HTERT RPE-1 (cell line): Measurements from ENCODE around the gene PARN.
"Not testable (repeated sequence)": the region's sequence is repeated elsewhere in the genome, so short reads cannot be mapped to it uniquely, and the experiment has no call there.

Experiments
- in situ Hi-C: fragments of 300-500 bp; cut with MboI; formaldehyde crosslinking; loops from 4 replicates; pipeline ENCODE4 v1.14.3; 2020; ENCODE audit warnings: low sequenced_read_pairs

Gene PARN

GRCh38 chr16:14574698-14575415 is 55.2 kb downstream of the PARN start:
- in situ Hi-C loops = not testable (repeated sequence)

GRCh38 chr16:14572535-14572934 is 57.5 kb downstream of the PARN start:
- in situ Hi-C loops = no loop called here

DNA sequence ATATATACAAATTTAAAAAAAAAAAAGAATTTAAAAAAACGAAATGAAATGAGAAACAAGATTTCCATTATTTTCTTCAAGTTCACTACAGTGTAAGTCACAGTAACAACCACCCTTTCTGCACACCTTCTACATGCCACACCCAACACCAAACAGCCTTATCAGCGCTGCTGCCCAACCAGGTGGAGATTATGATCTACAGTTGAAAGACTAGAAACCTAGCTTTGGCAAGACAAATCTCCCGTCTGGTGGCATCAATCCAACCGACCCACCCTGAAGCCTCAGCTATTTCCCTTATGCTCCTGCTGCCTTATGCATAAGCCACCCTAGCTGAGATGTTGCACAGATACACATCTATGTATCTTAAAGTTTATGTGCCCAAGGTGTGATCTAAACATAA is 60.8 kb downstream of the PARN start:
- in situ Hi-C loops = no loop called here

DNA sequence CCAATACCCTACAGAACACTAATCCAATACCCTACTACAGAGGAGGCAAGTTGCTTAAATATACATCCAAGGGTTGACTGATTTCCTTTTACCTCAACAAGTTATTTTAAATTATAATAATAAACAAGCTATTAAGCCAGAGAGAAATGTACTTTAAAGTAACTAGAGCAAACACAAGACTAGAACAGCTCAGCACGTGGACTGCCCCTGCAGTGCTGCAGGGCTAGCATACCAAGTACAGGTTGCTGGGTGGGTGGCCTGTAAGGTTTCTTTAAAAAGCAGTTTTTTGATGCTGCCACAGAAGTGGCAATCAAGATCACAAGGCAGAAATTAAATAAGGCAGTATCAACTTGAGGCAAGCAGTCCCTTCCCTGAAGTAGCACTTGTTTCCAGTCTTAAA is 63.5 kb downstream of the PARN start:
- in situ Hi-C loops = no loop called here

DNA sequence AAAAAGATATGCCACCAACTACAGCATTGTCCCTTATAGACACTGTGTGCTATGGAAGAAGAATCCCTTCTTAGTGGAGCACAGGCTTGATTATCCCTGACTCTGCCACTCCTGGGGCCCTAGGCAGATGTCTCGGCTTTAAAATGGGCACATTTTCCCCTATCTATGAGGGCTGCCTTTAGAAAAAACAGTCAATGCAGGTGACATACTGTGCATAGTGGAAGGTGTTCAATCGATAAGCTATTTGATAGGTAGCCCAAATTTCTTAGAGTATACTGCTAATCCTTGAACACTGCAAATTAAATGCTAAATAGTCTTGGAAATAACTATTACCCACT is 64.4 kb downstream of the PARN start:
- in situ Hi-C loops = no loop called here

DNA sequence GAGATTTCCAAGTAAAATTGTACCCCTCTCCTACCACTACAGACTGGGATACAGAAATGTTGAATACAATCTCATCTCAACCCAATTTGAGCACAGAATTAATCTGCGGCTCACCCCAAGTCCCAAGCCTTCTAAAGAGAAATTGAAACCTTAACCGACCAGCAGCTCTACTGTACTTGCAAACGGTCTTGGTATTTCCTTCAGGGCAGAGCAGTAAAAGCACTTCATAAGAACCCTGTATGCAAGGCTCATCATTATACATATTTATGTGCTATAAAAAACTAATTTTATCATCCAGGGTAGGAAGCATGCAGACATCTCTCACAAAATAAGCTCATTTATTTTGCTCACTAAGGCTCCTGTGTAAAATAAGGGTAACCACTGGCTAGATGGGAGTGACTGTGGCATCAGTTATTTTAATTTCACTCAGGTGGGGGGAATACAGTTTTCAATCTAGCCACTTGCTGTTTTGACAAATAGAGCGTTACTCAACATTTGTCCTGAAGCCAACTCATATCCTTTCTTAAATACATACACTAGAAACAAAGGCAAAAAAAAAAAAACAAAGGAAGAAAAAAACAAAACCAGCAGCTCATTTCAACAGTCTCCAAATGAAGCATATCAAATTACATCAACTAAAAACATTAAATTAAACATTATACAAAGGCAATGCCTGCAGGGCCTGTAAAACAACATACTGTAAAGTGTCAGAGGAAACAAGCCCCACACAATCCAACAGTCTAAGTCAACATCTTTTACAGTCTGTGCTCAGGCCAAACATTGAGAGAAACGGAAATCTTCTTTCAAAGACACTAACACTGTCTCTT is 65.0 kb downstream of the PARN start:
- in situ Hi-C loops = no loop called here

DNA sequence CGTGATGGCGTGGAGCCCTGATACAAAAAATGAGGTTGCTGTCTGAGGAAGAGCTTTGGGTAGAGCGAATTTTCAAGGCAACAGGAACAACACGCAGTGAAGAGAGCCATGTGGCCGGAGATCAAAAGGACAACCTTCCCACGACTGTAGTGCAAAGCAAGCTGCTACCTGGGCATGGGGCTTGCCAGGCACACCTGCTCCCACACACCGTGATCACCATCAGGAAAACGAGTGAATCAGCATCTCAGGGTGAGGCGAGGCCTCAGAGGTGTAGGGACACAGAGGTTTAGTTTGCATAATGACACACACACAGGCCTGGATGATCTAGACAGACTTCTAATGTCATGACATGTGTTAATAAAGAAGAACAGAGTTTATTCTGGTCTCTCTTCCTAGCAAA is 65.7 kb downstream of the PARN start:
- in situ Hi-C loops = no loop called here

DNA sequence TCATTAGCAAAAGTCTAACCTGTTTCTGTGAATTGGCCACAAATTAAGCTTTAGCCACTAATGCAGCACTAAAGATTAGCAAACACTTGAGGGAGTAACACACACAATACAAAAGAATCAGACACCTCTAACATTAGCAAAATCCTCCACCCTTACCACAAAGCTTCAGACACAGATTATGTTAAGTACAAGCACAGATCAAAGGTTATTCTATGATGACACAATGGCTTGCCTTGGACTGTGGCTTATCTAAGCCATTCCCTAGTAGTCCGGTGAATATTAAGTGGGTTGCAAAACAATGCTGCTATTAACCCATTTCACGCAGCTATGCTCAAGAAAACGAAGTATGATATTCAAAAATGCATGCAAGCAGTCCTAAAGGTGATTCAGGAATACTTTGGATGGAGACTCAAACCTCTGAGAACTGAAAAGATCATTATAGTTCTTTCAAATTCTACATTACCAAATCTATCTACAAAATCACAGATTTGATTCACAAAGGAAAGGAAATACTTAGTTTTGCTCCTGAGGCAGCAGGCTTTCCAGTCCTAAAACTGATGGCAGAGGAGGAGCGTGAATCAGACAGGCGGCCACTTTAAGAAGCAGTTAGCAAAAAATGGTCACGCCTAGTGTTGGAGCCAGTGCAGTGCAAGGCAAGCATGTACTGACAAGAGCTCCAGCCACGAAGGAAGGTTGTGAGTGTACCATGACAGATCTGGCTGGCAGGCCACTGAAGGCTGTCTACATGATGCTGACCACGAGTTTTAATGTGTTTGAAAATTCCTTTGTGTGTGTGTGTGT is 67.2 kb downstream of the PARN start:
- in situ Hi-C loops = no loop called here

DNA sequence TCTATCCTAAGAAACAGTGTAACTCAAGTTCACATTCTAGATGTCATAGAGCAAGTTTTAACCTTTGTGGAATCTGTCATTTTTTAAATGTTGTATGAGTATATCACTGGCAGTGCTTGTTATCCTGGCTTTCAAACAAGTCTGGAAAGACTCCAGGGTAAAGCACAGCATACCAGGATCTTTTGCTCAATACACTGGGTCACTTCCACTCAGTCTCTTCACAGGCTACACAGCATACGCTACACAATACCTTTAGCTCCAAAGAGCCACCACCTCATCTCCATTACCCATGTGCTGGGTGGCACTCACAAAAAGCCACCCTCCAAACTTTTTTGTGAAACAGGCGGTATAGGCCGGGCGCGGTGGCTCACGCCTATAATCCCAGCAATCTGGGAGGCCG is 69.5 kb downstream of the PARN start:
- in situ Hi-C loops = no loop called here

GRCh38 chr16:14559809-14560241 is 70.2 kb downstream of the PARN start:
- in situ Hi-C loops = no loop called here

DNA sequence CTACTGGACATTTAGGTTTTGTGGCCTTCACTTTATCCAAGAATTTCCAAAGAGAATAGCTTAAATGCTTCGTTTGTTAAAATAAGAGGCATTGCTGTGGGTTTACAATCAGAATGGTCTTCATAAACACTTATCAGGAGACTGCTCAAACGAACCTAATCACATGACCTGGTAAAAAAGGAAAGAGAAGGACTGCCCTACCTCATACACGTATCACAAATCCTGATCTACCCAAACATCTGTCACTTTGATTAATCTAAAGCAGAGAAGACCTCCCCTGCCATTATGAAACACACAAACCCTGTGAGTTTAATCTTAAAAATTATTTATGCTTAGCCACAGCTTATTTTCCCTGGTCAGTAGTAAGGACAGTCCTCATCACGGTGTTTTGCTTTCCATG is 76.6 kb downstream of the PARN start:
- in situ Hi-C loops = no loop called here

GRCh38 chr16:14549789-14550153 is 80.3 kb downstream of the PARN start:
- in situ Hi-C loops = no loop called here

DNA sequence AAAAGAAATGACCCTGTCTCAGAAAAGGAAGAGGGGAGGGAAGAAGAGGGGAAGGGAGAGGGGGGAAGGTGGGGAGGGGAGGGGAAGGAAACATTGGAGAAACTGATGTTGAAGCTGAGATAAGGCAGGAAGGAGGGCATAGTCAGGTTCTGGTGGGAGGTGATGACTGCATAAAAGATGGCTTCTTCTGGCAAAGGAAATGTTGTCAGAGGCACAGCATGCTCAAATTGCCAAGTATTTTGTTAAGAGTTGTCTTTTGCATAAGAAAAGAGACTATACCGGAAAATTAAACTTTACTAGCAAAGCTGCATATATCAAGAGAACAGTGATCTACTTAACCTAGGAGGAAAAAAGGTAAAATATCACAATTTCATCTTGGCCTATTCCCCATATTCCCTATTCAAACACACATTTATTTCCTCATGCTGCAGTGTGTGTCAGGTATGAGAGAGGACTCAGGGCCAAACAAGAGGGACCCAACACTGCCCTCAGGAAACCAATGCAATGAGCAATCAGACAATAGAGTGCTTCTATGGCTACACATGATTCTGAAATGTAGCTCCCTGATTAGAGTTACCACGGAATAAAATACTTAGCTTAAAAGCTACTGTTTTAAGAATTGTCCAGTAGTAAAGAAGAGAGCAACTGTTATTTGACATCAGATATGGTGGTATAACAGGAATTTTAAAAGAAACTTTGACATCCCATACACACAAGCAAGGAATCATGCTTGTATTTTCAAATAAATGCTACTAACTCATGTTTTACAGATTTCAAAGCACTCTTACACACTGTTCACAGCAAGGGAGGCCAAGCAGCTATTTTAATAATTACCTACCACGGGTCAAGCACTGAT is 80.9 kb downstream of the PARN start:
- in situ Hi-C loops = no loop called here

- in situ Hi-C loops = no loop called here
These were observed 84.6 kb downstream of the PARN start for GRCh38 chr16:14545346-14545884.

DNA sequence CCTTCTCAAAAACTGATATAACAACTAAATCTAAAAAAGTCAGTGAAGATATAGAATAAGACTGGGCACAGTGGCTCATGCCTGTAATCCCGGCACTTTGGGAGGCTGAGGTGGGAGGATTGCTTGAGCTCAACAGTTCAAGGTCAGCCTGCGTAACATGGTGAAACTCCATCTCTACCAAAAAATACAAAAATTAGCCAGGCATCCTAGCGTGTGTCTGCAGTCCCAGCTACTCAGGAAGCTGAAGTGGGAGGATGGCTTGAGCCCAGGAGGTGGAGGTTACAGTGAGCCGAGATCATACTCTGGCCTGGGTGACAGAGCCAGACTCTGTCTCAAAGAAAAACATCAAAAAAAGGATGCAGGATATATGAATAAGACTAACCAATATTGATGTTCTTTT is 85.2 kb downstream of the PARN start:
- in situ Hi-C loops = not testable (repeated sequence)

DNA sequence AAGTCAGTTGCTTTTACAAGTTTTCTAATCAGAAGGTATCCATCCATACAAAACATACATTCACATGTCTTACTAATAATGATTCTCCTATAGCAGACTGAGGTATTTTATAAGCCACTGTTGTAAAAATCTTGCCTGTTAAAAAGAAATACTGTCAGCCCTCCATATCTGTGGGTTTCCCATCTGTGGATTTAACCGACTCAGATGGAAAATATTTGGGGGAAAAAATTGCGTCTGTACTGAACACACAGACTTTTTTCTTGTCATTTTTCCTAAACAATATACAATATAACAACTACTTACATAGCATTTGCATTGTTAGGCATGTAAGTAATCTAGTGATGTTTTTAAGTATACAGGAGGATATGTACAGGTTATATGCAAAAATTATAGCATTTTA is 90.4 kb downstream of the PARN start:
- in situ Hi-C loops = no loop called here

DNA sequence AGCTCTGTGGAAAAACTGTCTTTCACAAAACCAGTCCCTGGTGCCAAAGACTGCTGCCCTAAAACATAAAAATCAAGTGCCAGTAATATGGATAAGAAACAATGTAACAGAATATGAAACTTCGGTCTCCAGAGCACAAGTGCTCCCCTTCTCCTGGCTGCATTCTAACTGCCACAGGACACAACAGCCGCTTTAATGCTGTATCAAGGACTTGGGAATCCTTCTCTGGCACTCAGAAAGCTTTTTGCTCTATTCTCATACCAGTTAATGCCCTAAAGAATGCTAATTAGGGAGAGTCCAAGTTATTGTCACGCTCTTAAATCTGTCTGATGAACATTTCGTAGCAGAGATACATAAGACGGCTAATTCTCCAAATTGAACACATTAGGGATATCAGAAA is 90.9 kb downstream of the PARN start:
- in situ Hi-C loops = no loop called here

GRCh38 chr16:14538604-14539003 is 91.5 kb downstream of the PARN start:
- in situ Hi-C loops = no loop called here

GRCh38 chr16:14531613-14532012 is 98.4 kb downstream of the PARN start:
- in situ Hi-C loops = no loop called here

DNA sequence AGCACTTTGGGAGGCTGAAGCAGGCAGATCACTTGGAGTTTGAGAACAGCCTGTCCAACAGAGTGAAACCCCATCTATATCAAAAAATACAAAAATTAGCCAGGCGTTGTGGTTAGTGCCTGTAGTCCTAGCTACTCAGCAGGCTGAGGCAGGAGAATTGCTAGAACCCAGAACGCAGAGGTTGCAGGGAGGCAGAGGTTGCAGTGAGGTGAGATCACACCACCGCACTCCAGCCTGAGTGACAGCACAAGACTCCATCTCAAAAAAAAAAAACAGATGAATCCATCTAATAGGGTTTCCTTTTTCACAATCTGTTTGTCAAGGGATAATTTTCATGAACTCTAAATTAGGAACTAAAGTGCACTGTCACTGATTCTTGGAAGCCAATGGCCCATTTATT is 99.0 kb downstream of the PARN start:
- in situ Hi-C loops = no loop called here

DNA sequence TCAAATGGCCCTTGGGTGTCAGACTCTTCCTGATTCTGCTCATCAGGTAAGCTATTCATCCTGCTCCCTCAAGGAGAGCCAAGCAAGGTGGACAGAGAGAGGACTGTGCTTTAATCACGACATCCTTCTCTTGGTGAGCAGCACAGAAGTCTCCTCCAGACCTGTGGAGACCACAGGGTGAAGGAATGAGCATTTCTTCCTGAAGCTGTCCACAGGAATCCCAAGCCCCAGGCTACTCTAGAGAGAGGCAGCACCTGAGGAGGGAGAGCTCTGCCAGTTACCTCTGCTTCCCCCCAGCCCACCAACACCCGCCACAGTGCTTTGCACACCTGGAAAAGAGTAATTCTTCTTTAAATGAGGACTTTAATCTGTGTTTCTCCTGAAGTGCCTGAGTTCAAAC is 100.0 kb downstream of the PARN start:
- in situ Hi-C loops = no loop called here
